HT1080 (cell line): ENCODE results near the gene RNF38. TPM values are rescaled to one million over a fixed set of nuclear protein-coding genes. Genes with fewer than 3 reads are reported as not detected.
"Not testable (repeated sequence)": the region's sequence is repeated elsewhere in the genome, so short reads cannot be mapped to it uniquely, and the experiment has no call there.

Experiments used
- DNase-seq: peaks from one replicate; pipeline ENCODE4 v3.0.0-alpha.2; 2015; ENCODE audit warnings: low read depth
- total RNA-seq: library from RNA; depleted of rRNA; stranded (reverse); fragments of >200 nt; shearing (Covaris generic); gene quantifications from 2 replicates; pipeline ENCODE4 v1.2.3, GENCODE V29; 2014

RNF38 gene
- total RNA-seq, 1 experiment from 2014 or later: 14.5 TPM

DNA sequence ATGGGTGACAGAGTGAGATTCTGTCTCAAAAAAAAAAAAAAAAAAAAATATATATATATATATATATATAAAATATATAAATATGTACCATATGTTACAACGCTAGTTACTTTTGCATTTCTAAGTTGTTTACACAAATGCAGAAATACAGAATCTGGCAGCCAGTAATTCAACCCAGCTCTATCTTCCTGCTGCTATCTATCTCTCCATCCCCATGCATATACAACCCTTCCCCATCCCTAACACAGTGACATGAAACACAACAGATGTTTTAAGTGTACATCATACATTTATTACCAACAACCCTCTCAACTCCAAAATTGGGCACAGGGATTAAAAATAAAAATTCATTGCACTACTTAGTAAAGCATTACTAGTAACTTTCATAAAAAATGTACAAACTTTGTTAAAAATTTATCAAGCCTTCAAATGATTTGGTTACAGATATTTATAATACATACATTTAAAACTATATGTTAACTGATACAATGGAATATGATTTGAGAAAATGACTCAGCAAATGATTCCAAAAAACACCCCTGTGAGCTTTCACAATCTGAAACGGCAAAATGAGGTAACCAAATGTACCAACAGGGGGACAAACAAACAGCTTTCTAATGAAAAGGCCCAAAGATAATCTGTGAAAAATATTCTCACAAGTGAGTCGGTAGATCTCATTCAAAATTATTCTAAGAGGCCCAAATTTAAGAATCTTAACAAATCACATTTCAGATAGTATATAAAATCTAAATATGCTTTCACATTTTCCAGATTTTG is 63.8 kb downstream of the RNF38 start:
- DNase-seq: no peak

DNA sequence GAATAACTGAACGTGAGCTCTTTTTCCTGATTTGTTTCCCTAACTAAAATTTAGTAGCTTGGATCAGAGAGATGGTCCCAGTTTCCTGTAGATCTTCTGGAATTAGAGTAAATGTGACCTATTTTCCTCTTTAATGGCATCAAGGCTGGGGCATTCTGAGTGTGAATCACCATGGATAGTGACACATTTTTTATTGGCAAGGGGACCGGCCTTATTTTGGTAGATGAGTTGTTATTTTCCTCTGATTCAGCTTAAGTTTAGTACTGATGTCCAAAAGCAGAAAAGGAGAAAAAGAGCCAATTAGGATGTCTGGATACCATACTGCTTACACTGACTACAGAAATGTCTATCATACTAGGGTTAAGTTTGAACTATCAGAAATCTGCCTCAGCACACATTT is 68.1 kb downstream of the RNF38 start:
- DNase-seq: no peak

DNA sequence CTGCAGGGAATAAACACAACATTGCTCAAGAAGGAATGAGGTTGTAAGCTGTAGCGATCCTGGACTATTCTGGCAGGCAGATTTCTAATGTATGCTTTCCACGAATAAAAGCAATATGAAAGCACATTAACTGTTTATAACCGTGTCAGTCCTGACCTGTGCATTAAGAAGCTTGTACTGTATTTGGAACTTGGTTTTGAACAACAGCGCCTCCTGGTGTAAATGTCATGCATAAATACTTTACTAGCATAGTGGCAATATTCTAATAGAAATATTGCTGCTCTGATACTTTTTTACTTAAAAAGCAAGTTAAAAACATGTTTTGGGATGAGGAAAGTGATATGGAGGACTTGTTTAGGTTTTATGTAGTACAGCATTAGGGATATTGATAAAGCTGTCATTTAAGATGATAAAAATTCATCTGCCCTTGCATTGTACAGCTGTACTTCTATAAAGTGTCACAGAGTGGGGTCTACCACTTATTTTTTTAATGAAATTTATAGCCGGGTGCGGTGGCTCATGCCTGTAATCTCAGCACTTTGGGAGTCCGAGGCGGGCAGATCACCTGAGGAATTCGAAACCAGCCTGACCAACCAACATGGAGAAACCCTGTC is 71.2 kb downstream of the RNF38 start:
- DNase-seq: peak; percentile 67

DNA sequence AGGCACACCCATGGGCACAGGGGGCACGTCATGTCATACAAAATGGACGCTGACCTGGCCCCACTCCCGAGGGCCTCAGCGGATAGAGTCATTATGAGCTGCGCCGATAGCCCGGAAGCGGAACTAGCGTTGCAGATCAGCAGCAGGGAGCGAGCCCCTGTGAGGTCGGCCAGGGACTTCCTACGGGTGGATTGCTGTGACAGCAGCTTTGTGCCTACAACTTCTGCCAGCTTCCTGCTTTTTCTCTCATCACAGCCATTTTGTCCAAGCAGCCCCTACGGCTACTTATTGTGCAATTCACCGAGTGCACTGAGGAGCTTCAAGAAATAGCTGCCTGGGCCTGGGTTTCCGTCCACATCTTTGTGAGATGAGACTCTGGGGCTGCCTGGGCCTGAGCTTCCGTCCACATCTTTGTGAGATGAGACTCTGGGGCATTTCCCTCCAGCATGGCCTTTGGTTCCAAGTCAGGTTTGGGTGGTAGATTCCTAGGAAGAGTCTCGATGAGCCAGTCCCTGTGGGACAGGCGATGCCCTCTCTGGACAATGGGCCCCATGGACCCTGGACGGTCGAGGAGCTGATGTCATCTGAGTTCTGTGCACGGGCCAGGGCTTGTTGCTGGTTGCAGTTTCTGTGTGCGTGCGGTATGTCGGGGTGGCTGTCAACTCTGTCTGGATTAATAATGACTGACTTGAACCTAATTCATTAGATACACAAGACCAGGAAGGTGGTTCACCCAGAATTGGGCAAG is 74.8 kb downstream of the RNF38 start:
- no peak for DNase-seq

DNA sequence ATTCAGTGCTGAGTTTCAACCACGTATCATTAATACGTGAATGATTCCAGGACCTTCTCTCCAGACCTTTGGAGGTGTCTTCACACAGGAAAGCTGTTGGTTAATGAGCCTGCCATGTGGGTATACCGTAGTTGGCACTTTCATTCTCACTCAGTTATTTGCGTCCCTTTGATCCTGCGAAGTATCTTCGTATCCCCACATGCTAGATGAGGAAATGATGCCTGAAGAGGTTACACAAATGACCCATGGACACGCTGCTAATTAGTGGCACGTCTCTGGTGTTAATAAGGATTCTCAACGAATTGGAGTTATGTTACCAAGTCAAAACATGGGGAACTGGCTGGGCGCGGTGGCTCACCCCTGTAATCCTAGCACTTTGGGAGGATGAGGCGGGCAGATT is 76.1 kb downstream of the RNF38 start:
- no peak for DNase-seq

DNA sequence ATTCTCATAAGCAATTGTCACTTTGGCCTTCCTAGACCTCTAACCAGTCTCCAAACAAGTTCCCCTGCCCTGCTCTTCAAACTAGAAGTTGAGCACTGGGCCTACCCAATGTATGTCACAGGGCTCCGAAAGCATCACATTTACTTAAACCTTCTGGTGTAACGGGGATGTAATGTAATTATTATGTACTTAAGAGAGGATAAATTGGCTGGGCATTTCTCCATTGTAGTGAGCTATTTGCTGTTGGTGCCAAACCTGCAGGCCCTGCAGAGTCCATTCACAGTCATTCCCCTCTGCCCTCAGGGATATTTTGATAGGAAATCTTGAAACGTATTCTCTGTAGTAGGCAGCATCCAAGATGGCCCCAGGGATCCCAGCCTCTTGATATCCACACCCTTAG is 77.6 kb downstream of the RNF38 start:
- no peak for DNase-seq

DNA sequence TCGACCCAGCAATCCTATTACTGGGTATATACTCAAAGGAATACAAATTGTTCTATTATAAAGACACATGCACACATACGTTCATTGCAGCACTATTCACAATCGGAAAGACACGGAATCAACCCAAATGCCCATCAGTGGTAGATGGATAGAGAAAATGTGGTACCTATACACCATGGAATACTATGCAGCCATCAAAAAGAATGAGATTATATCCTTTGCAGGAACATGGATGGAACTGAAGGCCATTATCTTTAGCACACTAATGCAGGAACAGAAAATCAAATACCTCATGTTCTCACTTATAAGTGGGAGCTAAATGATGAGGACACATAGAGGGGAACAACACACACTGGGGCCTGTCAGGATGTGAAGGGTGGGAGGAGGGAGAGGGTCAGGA is 78.2 kb downstream of the RNF38 start:
- DNase-seq: not testable (repeated sequence)

DNA sequence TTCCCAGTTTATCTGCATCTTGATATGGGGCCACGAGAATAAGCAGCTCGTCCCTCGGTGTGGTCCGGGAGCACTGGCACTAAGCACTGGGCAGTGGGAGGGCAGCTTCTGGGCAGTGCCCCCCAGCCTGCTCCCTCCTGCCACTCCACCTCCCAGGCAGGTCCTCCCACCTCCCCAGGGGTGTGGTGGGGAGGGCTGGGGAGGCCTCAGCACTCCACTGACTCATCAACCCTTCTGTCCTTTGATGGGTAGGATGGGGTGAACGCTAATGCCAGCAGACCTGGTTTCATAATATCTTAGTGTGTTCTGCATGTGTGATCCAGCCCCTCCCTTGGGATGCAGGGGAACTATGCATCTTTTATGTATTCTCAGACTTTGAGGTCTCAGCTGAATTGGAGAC is 79.6 kb downstream of the RNF38 start:
- peak; percentile 17 for DNase-seq

DNA sequence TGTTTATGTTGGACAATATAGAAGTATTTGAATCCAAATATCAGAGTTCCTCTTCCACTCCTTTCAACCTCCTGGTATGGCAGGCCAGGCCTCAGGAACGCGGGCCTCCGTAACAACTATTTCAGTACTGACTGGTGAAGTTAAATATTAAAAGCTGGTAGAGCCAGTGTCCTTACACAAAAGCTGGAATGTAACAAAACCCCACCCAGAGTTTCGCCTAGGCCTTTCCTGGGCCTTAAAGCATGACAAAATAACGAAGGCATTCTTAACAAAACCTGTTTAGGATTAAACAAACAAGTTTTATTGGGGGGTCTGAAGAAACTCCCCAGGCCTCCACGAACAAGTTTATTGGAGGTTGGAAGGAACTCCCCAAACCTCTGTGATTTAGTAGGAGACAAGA is 80.3 kb downstream of the RNF38 start:
- DNase-seq: no peak

DNA sequence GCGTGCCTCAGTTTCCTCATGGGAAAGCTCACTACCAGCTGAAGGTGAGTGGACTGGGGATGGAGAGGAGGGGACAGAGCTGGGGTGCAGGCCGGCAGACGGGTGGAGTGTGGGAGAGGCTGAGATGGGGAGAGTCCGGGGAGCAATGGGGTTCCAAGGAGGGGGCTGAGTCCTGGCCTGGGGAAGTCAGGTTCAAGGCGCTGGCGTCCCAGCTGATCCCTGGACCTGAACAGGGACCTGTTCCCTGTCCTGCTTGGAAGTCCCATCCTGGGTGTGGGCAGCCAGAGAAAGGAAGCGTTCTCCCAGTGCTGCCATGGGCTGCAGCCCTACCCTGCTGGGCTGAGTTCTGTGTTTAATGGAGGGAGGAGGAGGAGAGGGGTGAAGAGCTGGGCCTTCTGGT is 80.9 kb downstream of the RNF38 start:
- no peak for DNase-seq

DNA sequence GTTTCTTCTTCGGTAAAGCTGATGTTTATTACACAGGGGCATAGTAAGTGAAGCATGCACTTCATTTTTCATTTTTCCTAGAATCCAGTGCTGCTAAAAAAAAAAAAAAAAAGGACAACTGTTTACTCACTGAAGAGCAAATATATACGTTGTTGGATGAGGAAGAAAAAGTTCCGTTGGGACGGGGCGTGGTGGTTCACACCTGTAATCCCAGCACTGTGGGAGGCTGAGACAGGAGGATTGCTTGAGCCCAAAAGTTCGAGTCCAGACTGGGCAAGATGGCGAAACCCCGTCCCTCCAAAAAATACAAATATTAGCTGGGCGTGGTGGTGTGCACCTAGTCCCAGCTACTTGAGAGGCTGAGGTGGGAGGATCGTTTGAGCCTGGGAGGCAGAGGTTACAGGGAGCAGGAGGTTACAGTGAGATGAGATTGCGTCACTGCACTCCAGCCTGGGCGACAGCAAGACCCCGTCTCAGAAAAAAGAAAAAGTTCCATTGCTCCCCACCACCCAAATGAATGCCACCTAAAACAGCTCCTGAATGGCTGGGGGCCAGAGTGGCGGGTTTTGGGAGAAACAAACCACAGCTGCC is 81.8 kb downstream of the RNF38 start:
- DNase-seq: no peak

DNA sequence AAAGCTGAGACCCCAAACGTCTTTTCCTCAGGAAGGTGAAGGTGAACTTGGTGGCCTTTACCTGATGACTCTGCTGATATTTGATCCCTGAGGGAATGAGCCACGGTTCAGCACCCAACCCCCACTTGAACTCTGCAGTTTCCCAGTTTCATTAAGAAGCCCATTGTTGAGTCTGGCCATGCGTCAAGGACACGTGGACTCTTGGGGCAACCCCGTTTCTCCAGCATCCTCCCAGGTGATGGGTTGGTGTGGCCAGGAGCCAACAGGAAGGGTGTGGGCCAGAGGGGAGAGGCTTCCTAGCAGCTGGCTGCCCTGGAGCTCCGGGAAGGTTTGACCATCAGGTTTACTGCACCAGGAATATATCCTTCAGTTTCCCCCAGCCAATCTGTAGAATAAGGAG is 82.3 kb downstream of the RNF38 start:
- DNase-seq: peak; percentile 78

DNA sequence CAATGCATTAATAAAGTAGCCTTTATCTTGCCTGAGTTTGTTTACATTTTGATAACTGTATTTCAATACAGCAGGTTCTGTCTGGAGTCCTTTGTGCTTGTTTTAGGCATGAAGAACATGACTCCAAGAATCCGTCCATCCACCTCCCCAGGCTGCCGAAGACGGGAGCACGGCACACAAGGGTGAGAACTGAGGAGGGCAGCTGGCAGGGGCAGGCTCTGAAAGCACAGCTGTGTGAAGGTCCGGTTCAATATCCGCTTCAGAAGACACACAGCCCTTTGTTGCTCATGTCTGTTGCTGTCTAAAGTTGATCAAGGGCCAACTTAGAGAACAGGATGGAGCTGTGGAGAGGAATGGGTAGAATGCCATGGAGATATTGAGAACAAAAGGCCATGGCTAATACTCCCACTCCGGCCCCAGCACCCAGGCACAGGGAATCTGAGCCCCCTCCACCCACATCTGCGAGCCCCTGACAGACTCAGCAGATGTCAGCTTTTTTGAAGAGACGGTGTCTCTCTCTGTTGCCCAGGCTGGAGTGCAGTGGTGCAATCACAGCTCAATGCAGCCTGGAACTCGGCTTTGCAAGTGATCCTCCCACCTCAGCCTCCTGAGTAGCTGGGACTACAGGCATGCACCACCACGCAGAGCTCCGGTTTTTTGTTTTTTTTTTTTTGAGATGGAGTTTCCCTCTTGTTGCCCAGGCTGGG is 83.3 kb downstream of the RNF38 start:
- DNase-seq: no peak

DNA sequence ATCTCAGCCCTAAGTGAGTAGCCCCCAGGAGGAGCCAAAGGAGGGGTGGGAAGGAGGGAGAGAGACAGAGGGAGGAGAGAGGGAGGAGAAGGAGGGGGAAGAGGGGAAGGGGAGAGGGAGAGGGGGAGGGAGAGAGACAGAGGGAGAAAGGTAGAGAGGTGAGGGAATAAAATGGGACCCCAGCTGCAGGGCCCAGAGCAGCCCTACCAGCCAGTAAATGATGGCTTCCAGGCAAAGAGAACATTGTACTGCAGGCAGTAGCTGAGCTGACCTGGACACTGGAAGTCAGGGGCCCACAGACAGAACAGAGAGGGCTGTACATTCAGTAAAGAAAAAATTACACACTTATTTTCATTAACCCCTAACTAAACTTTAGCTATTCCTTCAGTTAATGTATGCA is 84.0 kb downstream of the RNF38 start:
- DNase-seq: no peak

DNA sequence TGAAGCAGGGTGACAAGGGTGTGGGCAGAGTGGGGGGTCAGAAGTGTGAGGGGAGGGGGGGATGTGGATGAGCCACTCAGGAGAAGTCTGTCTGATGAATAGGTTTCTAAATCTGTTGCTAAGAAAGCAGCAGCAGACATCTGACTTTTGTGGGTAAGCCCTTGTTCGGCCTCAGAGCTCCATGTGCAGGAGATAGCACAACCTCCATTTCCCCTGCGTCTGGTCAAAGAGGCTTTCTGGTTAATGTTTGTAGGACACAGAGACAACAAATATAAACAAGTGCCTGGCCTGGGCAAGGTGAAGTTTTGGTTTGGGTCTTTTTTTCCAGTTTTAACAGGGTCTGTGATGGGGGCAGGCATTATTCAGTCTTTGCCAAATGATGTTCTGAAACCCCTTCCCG is 84.8 kb downstream of the RNF38 start:
- no peak for DNase-seq

DNA sequence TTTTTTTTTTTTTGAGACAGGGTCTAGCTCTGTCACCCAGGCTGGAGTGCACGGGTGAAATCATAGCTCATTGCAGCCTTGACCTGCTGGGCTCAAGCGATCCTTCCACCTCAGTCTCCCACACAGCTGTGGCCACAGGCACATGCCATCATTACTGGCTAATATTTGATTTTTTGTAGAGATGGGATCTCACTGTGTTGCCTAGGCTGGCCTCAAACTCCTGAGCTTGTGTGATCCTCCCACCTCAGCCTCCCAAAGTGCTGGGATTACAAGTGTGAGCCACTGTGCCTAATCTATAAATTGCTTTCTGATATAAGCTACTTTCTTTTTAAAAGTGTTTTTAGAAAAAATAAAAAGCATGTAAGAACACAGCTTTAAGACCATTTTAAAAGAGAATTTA is 85.3 kb downstream of the RNF38 start:
- DNase-seq: no peak

DNA sequence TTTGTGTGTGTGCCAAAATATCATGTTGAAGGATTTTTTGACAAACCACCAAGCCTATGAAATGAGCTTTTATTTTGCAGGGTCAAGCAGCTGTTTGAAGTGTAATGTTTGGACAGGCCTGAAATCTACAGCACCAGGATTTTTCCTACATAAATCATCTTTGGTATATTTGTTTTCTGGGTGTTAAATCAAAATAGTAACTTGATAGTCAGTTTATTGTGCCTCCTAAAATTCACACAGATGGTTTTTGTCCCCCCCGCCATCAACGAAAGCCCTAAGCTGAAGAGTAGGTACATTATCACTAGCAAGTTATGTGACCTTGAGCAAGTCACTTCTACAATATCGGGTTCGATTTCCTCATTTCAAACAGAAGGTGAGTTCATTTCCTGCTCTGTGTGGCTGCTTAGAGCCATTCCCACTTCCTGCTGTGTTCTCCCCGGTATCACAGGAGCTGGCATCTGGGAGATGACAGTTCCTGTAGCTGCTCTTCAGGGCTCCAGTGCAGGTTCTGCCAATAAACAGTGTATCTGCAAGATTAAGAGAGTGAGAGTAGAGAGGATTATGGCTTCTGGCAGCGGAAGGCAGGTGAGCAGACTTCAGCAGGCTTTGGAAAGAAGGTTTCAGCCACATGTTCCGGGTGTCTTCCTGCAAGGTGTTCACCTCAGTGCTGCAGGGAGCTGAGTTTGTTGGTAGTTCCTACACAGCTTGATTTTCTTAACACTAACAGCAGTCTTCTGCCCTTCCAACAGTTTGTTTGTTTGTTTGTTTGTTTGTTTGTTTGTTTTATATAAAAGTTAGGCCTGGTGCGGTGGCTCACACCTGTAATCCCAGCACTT is 93.4 kb downstream of the RNF38 start:
- peak; percentile 80 for DNase-seq

DNA sequence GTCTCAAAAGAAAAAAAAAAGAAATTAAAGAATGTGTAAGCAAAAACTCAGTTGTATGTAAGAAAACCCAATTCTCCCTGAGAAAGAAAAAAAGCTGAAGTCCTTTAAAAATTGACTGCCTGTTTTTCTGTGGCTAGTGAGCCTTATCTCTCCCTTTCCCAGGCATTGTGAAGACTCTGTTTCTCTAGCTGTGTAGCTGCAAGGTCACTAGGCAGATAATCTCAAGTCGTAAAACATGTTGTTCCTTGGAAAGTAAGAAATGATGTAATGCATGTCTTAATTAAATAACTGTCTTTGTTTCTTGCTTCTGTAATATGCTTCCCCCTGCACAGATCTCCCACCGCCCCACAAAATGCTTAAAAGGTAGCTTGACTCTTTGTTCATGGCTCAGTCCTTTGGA is 95.7 kb downstream of the RNF38 start:
- DNase-seq: not testable (repeated sequence)

DNA sequence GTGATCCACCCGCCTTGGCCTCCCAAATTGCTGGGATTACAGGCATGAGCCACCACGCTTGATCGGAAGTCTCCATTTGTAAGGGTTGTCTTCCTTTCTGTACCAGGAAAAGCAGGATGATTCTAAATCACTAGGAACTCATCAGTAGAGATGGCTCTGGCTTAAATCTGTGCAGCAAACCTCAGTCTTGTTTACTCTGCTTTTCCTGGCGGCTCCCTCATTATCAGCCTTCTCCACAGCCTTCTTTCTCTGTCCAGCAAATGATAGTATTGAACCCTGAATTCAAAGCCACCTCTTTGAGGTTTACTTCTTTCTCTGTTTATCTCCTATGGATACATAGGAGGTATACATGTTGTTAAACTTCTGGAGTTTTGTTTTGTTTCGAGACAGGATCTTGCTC is 98.8 kb downstream of the RNF38 start:
- no peak for DNase-seq

DNA sequence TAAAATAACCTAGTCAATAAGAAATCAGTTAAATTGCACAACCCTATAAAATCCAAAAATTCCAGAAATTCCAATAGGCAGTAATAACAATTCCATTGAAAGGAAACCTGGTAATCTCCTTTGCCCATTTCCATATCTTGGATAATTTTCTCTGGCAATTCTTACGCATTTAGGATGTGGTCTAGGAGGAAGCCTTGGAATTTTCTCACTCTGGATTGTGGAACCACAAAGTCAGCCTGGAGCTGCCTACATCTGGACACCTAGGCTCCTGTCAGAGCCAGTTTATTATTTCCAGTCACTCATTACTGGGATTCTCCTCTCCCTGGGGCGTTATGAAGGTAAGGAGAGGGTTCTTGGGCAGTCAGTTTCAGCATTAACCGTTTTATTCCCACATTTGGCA is 101.5 kb downstream of the RNF38 start:
- peak; percentile 74 for DNase-seq

DNA sequence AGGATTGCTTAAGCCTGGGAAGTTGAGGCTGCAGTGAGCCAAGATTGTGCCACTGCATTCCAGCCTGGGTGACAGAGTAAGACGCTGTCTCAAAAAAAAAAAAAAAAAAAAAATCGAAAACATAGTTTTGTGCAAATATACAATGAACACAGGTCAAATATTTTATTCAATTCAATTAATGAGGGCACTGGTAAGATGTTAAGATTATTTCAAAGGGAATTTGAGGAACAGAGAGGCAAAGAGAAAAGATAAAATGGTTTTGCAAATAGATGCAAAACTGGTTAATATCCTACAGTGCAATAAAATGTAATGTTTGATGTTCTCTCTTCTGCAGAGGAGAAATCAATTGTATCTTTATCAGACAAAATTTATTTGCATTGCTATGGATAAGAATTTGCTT is 102.3 kb downstream of the RNF38 start:
- no peak for DNase-seq
